MV-4-11 (cell line): ENCODE data around the gene KCND3.

Experiments
- DNase-seq: peaks from one replicate; lab custom pipeline; 2025; lab: John Stamatoyannopoulos, UW

Gene KCND3

GRCh38 chr1:111911776-111912515, 77.5 kb downstream of the KCND3 start:
- DNase-seq: no peak

- no peak for DNase-seq
Observed at GRCh38 chr1:111911061-111911460, 78.4 kb downstream of the KCND3 start.

GRCh38 chr1:111909030-111909429, 80.4 kb downstream of the KCND3 start:
- no peak for DNase-seq

GRCh38 chr1:111908011-111908621, 81.4 kb downstream of the KCND3 start:
- DNase-seq: no peak

- DNase-seq: no peak
Observed at GRCh38 chr1:111907321-111907720, 82.1 kb downstream of the KCND3 start.

DNA sequence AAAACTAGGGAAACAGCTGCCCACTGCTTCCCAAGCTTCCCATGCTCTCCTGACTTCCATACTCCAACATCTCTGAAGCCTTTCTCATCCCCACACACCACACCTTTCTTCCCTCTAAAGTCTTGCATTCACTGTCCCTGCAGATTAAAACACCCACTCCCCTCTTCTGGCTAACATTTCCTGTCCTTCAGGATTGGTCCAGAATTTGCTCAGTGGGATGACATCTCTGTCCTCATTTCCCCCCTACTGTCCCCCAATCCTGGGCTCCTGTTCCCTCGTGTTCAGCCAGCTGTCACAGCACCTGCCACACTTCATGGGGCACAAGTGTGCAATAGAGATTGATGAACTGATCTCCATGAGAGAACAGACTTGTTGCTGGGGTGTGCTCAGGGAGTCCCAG, 82.7 kb downstream of the KCND3 start:
- no peak for DNase-seq

DNA sequence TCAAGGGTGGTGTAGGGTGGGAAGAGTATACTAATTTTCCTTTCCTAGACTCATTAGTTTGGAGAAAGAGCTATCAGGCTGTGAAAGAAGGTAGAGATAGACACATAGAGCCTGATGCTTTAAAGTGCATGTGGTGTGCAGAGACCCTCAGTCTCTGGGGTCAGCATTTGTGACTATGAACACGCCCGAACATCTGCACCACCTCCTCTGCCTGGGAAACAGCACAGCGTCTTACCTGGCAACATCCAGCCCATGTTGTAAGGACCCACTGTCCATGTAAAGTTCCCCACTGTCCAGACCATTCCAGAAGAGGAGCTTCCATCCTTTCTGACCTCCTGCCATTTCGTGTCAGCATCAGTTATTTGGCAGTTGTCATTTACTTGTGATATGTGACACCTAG, 83.4 kb downstream of the KCND3 start:
- no peak for DNase-seq

DNA sequence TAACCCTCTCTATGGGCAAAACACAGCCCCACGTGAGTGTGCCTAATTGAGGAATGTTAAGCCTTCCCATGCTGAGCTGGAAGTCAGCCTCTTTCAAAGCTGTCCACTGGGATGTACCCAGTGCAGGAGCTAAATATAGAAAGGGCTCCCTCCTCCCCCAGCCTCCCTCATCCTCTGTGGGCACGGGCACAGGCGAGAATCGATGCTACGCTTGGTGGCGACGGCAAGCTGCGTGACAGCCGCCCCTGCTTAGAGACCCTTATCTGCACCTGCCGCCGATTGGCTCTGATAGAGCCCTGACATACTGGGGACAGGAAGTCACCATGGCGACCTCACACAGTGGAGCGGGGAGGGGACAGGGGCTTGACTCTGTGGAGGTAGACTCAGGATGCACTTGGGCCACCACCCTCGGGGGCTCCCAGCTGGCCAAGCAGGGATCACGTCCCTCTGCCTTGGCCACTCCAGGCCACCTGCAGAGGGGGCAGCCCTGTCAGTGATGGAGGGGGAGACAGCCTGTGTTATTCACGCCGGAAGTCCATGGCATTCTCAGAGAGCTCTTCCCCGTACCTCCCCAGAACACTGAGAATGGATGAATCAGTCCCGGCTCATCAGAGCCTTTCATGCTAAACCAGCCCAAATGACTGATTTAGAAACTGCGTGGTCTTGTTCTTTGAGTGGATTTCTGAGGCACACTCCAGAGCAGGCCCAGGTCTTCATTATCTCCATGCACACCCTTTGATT, 84.8 kb downstream of the KCND3 start:
- DNase-seq: no peak

DNA sequence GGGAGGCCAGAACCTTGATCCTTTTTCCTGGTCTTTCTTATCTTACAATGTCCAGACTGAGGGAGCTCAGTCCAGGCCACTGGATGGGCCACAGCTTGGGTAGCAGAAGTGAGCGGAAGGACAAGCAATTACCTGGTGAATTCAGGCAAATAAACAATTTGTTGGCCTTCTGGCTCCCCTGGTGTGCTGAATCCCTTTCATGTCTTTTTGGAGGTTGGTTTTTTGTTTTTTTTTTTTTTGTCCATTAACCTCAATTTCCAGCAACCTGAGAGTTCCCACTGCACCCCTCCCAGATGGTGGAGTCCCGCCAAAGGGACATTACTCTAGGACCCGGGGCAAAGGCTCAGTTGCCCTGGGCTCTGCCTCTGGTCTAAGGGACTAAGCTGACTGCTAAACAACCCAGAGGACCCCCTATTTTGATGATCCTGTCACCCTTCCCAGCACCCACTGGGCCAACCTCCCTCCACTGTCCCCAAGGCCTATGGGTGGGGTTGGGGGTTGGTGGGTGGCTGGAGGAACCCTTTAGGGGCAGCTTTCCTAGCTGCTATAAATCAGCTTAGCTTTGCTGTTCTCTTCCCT, 85.5 kb downstream of the KCND3 start:
- no peak for DNase-seq

GRCh38 chr1:111903148-111903870, 86.2 kb downstream of the KCND3 start:
- DNase-seq: no peak

- DNase-seq: no peak
Observed at GRCh38 chr1:111895469-111895868, 94.0 kb downstream of the KCND3 start.

DNA sequence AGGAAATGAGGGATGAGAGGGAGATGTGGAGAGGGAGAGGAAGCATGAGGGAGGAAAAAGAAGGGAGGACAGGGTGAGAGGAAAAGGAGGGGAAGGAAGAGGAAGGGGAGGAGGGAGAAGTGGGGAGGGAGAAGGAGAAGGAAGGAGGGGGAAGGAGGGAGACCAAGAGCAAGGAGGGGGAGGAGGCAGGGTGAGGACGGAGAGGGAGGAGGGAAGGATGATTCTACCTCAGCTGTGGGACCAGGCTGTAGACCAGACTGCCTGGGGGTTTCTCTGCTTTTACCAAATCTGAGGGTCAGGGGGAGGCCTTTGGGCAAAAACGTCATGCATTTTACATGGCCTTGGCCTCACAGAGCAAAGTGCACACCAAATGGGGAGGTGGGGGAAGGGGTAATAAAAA, 94.5 kb downstream of the KCND3 start:
- no peak for DNase-seq

- no peak for DNase-seq
Observed at GRCh38 chr1:111894497-111894896, 95.0 kb downstream of the KCND3 start.

- no peak for DNase-seq
Observed at GRCh38 chr1:111891566-111891965, 97.9 kb downstream of the KCND3 start.

DNA sequence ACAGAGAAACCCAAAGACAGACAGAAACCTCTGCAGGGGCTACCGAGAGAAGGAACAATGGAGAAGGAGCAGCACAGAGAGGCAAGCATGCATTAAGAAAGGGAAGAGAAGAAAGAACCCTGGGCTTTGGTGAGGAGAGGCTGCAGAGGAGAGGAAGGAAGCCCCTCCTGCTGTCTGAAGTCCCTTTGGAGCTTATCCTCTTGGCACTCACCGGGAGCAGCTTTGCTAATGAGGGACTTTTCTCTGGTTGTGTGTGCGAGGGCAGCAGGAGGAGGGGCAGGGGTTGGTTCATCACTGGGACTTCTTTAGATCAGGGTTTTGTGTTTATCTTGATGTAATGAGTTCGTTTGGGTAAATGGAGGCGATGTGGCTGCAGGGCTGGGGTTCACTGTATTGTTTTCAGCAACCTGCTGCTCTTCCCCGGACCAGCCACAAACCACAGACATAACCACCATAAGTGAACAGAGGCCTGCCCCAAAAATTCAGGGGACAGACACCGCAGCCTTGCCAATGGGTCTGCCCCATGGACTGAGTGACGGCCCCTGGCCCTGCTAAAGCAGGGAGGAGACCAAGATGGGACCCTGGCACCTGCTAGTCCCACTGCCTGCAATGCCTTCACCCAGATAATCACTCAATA, 100.6 kb downstream of the KCND3 start:
- no peak for DNase-seq

GRCh38 chr1:111887875-111888274, 101.6 kb downstream of the KCND3 start:
- DNase-seq: no peak

DNA sequence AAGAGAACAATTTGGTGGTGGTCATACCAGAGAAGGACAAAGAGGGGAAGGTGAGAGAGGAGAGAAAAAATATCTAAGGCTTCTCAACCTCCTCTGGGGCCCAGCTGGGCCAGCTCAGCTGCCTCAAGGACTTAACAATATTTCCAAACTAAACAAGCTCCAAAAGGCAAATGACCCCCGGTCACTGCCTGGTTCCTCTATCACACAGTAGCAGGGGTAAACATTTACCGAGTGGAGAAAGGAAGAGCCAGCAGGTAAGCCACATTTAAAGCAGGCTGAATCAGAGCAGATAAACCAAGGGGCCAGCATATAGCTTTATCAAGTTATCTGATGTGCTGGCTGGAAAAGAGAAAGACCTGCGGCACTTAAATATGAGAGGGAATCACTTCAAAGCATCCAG, 102.1 kb downstream of the KCND3 start:
- no peak for DNase-seq

- no peak for DNase-seq
Observed at GRCh38 chr1:111886741-111887140, 102.7 kb downstream of the KCND3 start.

DNA sequence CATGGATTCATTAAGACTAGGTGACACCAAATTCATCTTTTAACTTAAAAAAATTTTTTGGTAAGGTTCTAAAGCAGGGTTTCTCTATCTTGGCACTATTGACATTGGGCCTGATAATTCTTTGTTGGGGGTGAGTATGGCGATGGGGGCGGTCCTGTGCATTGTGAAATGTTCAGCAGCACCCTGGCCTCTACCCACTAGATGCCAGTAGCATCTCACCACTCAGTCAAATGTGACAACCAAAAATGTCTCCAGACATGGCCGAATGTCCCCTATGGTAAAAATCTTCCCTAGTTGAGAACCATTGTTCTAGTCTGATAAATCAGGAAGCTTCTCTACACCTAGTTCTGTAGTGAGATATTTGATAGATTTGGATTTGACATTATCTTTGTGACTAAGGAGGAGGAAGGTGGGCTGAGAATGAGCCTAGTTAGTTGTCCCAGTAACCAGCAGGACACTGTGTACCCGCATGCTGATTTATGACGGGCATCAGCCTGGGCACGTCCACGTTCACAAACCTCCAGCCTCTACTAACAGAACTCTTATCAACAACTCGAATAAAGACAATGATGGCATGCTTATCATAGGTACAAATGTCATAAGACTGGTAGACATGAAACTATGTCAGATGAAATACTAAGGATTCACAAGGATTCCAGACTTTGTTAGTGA, 104.6 kb downstream of the KCND3 start:
- no peak for DNase-seq

- DNase-seq: no peak
Observed at GRCh38 chr1:111882986-111883560, 106.4 kb downstream of the KCND3 start.

- DNase-seq: no peak
Observed at GRCh38 chr1:111882559-111882958, 106.9 kb downstream of the KCND3 start.
